ENCODE data around the gene TARBP2.

DNA sequence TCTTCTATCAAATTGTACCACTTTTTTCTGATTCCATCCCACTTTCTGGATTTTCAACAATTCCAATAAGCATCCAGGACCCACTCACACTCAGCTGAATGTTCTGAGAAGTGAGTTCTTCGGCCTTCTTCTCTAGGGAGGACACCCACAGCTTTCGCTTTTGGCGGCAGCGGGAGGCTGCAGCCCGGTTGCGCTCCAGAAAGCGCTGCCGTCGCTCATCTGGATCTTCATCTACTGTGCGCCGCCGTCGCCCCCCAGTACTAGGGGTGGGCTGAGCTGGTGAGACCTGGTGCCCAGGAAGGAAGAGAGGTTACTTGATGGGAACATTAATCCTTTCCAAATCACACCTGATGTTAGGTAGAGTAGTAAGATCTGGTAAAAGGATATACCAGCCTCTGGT is 23.4 kb downstream of the TARBP2 start:
- TF ChIP-seq CTCF (IDR thresholded peaks at IDR 0.05) = no peak
- no peak for TF ChIP-seq POLR2A (IDR thresholded peaks at IDR 0.05)

All from body of pancreas (tissue), 4 donors.